NCI-H128 (cell line): ENCODE results near the gene CLDN7.

Experiments used
- DNase-seq: peaks from one replicate; lab custom pipeline; 2025; ENCODE audit not compliant: unreplicated experiment; lab: John Stamatoyannopoulos, UW

The CLDN7 gene

GRCh38 chr17:7221278-7222092 is 40.8 kb downstream of the CLDN7 start:
- DNase-seq: no peak

- DNase-seq: peak; percentile 8
These were observed 41.5 kb downstream of the CLDN7 start for GRCh38 chr17:7220593-7221277.

- peak; percentile 17 for DNase-seq
These were observed 42.3 kb downstream of the CLDN7 start, which contains the start of the genes ACADVL and DLG4 for GRCh38 chr17:7219812-7220592. Gene ACADVL, plus strand, starts transcription at chr17:7219938. Its CDS starts 47 bp downstream, at chr17:7219985. Gene DLG4, minus strand, starts transcription at chr17:7219836.

GRCh38 chr17:7219229-7219811 is 43.0 kb downstream of the CLDN7 start:
- no peak for DNase-seq

- no peak for DNase-seq
These were observed 43.5 kb downstream of the CLDN7 start for GRCh38 chr17:7218758-7219157.

GRCh38 chr17:7218166-7218565 is 44.1 kb downstream of the CLDN7 start:
- no peak for DNase-seq

GRCh38 chr17:7217113-7217987 is 44.9 kb downstream of the CLDN7 start:
- DNase-seq: no peak

- DNase-seq: no peak
These were observed 45.8 kb downstream of the CLDN7 start for GRCh38 chr17:7216242-7217112.

GRCh38 chr17:7215652-7216180 is 46.6 kb downstream of the CLDN7 start:
- no peak for DNase-seq

GRCh38 chr17:7215136-7215638 is 47.1 kb downstream of the CLDN7 start:
- peak; percentile 55 for DNase-seq

- peak; percentile 93 for DNase-seq
These were observed 47.8 kb downstream of the CLDN7 start for GRCh38 chr17:7214300-7215135.

- peak; percentile 91 for DNase-seq
These were observed 48.4 kb downstream of the CLDN7 start for GRCh38 chr17:7213895-7214299.

- no peak for DNase-seq
These were observed 50.6 kb downstream of the CLDN7 start for GRCh38 chr17:7211491-7212273.
